GM18517 (cell line): ENCODE results near the gene IL16.
A peak's percentile ranks its signal among the peaks of the same experiment; 100 is the strongest.

Experiments
- ATAC-seq: cut with Tn5 transposase; IDR thresholded peaks from one replicate; pipeline ENCODE4 v1.9.1; 2021; ENCODE audit warnings: mild to moderate bottlenecking, moderate library complexity; ENCODE audit not compliant: unreplicated experiment

The IL16 gene

DNA sequence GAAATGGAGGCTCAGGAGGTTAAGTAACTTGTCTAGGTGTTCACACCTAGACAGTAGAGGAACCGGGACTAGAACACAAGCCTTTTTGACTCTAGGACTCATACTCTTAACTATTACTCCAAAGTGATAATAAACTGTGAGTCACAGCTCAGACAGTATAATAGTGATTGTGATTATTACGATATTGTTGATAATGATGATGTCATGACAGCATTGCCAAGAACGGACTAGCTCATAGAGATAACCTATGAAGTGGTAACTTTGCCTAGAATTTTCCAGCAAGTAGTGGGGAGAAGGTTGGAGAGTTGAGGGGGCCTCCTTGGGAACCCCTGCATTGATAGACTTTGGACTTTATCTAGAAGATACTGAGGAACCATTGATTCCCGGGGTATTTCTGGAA is 93.2 kb downstream of the IL16 start:
- ATAC-seq: no peak

DNA sequence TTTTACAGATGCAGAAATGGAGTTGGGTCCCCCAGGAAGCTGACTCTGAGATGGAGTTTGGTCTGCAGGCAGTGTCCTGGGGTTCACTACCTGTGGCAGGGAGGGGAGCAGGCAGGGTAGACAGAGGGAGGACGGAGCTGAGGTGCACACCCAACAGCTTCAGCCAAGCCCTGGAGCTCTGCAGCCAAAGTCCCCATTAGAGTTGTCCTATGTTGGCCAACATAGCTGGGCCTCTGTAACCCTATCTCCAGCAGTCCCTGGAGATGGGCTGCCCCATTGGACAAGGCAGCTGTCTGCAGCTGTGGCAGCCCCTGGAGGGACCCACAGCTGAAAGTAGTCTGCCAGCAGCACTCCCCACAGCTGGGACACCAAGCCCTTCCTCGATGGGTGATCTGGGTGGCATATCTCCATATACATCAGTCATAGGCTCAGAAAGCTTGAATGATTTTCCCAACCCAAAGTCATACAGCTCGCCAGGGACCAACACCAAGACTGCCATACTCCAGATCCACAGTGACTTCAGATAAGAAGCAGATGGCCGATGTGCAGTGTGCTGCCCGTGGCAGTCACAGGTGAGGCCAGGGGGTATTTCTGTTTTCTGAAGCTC is 95.3 kb downstream of the IL16 start:
- ATAC-seq: no peak

DNA sequence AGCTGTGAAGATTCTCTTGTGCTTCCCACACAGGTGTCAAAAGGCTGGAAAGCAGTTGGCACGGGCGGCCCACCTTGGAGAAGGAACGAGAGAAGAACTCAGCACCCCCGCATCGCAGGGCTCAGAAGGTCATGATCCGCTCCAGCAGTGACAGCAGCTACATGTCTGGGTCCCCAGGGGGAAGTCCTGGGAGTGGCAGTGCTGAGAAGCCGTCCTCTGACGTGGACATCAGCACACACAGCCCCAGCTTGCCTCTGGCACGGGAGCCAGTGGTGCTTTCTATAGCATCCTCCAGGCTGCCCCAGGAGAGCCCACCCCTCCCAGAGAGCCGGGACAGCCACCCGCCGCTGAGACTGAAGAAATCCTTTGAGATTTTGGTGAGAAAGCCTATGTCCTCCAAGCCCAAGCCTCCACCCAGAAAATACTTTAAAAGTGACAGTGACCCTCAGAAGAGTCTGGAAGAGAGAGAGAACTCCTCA is 95.9 kb downstream of the IL16 start:
- peak; percentile 26 for ATAC-seq

DNA sequence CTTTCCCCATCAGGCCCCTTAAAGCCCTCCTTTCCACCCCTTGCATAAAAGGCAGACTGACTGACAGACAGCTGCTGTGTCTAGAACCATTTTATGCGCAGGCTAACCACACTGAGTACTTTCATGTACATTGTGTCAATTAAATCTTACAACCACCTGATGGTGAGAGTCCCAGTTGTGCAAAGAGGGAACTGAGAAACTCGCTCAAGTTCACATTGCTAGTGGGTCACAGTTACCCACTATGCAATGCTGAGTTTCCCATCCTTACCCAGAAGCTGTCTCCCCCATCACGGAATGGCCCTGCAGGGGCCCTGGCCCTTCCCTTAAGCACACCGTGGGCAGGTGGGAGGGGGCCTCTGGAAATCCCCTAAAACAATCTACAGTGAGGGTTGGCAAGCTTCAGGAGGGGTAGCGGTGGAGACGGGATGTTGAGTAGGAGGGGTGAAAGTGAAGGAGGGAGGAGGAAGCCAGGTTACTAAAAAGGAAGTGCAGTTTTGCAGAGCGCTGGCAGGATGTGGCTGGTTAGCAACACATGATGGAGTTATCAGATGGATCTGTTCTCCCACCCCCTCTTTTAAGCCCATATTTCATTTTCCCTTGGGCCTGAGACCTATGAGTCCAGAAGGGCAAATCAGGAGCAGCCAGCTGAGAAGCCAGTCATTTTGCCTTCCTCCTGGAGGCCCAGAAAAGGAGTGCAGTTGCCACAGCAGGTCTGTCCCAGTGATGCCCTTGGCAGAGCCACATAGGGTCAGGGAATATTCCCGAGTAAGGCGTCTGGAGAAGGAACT is 97.2 kb downstream of the IL16 start:
- peak; percentile 73 for ATAC-seq

DNA sequence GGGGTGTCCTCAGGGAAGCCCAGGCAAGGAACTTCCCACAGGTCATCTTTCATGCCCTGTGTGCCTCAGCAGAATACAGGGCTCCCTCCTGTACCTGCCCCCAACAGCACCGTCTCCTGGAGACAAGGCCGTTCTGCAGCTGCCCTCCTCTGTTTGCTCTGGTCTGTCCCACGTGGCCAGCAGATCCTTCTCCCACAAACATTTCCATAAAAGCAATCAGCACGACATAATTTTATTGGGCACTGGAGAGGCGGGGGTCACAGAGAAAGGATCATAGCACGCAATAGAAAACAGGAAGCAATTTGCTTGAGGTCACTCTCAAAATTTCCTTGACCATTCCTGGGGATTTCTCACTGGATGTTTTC is 97.8 kb downstream of the IL16 start:
- no peak for ATAC-seq

DNA sequence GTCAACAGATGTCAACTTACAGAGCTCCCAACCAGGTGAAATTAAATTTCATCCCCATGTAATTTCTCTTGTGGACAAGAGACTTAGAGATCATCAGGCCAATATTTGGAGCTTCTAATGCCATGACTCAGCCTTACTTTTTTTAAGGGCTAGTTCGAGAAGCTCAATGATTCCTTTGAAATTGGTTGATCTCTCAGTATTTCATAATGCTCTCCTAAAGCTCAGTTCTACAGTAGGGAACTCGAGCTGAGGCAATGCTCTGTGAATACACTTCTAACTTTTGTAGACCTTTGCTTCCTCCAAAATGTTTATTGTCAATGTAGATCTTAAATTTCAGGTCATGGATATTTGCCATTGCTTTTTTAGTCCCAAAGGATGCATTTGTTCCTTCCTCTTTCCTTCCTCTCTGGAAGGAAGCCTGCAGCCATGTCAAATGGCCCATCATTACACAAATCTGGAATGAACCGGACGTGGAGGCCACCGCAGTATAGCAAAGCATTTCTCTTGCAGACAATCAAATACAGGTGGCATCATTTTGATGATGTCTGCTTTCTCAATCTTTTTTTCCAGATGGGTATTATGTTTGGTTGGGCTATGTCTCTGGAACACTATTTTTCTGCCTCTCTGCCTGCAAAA is 98.9 kb downstream of the IL16 start:
- ATAC-seq: no peak

DNA sequence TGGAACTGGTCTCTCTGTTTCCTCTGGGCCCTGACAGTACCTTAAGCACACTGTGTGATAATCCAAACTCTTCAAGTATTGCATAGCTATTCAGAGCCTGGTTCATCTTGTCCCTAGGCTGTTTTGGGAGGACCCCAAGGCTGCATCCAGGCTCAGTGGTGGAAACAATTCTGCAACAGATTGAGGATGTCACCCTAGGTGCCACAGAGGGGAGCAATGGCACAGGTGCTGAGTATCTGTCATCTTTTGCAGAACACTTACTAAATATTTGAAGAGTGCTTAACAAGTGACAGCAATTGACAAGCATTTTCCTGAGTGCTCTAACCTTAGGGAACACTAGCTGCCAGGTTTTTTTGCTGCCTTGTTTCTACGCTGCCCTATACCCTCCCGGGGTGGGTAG is 99.5 kb downstream of the IL16 start:
- ATAC-seq: no peak

DNA sequence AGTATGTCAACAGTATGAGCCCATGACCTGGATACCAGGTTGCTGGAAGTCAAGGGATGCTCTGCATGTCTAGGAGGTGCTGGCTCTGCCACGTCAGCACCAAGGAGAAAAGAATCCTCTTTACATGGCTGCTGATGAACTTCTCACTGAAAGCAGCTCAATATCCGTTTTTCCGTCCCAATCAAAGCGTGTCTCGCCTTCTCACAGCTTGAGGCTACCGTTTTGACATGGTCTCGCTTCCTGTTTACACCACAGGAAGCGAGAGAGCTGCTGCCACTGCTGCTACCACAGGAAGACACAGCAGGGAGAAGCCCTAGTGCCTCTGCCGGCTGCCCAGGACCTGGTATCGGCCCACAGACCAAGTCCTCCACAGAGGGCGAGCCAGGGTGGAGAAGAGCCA is 100.0 kb downstream of the IL16 start:
- peak; percentile 40 for ATAC-seq

DNA sequence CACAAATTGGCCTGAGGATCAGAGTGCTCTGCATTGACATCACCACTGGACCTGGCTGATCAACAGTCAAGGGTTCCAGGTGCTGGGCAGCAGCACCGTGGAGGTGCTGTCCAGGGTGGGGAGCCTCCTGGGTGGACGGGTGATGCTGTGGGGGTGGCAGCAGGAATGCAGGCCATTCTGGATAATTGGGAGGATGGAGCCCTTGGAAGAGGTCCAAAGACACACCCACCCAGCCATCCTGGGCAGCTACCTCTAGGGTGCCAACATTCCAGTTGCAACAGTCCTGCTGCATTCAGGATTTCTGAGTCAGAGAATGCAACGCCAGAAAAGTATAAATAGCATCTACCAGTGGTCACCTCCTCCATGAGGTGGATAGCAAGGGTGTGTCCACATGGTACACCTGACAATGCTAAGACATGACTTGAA is 100.5 kb downstream of the IL16 start:
- no peak for ATAC-seq

DNA sequence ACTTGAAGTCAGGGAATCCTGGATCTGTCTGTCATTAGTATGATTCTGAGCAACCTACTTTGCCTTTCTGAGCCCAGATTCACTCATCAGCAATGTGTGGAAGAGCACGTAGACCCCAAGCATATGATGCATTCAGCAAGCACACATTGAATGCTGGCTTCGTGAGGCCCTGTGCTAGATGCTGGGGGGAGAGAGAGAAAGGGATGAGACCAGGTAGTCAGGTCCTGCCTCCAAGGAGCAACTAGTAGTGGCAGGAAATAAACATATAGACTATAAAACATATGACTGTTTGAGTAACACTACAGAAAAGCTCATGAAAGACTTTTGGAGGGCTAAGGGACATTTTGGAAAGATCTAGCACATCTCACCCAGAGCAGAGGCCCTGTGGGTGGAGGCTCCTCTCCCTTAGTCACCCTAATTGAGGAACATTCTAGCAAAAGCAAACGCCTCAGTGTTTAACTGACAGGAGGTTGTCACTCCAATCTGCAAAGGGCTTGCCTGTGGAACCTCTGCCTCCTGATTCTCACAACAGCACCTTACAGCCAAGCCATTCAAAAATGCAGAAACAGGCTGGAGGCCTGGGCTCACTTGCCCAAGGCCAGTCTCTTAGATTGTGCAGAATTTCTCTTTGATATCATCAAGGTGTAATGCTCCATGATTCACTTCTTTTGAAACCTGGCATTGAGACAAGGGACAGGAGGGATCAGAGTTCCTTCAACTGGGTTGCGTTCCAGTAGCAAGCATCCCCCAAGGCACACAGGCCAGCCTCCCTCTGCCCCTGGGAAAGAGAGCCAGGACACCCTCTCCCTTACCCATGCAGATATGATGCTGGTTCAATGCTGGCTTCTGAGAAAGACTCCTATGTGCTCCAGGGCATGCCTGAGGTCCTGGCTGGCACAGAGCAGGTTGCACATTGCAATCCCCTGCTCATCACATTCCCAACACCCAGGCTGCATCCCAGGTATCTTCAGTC is 101.2 kb downstream of the IL16 start:
- no peak for ATAC-seq

DNA sequence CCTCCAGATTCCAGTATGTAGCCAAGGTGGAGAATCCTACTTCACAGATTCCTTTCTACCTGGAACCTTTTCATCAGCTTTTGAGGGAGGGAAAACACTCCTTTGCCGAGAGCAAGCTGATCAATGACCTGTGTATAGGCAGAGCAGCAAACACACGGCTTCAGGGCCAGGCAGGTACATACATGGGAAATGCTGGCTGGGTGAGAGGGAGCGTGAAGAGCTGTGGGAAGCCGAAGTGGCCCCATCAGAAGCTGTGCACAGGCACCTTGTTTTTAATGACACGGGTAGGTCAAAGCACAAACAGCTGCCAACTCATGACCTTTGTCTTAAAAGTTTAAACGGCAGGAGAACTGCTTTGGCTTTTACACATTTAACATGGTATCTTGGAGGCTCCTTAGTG is 101.9 kb downstream of the IL16 start:
- ATAC-seq: no peak

DNA sequence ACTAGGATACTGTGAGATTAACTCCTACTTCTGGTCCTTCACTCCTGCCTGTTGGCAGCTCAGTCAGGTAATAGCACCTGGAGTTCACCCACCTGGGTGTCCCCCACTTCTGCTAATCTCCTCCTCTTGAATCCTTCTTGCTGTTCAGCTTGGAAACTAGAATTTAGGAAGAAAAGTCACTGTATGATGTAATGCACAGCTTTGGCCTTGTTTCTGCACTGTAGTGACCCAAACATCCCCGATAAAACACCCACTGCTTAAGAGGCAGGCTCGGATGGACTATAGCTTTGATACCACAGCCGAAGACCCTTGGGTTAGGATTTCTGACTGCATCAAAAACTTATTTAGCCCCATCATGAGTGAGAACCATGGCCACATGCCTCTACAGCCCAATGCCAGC is 102.5 kb downstream of the IL16 start:
- ATAC-seq: no peak

DNA sequence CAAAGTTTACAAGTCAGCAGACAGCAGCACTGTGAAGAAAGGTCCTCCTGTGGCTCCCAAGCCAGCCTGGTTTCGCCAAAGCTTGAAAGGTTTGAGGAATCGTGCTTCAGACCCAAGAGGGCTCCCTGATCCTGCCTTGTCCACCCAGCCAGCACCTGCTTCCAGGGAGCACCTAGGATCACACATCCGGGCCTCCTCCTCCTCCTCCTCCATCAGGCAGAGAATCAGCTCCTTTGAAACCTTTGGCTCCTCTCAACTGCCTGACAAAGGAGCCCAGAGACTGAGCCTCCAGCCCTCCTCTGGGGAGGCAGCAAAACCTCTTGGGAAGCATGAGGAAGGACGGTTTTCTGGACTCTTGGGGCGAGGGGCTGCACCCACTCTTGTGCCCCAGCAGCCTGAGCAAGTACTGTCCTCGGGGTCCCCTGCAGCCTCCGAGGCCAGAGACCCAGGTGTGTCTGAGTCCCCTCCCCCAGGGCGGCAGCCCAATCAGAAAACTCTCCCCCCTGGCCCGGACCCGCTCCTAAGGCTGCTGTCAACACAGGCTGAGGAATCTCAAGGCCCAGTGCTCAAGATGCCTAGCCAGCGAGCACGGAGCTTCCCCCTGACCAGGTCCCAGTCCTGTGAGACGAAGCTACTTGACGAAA is 103.1 kb downstream of the IL16 start:
- no peak for ATAC-seq

DNA sequence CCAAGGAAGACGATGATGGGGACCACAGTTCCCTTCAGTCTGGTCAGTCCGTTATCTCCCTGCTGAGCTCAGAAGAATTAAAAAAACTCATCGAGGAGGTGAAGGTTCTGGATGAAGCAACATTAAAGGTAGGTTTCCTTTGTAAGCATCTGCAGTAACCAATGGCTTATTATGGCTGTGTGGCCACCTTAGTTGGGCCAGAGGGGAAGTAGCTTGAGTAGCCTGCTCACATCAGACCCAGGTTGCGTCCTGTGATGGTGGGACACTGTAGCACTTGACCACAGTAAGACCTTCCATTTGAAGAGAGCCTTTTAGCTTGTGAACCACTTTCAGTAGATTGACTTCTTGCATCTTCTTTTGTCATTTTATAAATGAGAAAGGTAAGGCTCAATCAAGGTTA is 104.7 kb downstream of the IL16 start:
- ATAC-seq: peak; percentile 17

DNA sequence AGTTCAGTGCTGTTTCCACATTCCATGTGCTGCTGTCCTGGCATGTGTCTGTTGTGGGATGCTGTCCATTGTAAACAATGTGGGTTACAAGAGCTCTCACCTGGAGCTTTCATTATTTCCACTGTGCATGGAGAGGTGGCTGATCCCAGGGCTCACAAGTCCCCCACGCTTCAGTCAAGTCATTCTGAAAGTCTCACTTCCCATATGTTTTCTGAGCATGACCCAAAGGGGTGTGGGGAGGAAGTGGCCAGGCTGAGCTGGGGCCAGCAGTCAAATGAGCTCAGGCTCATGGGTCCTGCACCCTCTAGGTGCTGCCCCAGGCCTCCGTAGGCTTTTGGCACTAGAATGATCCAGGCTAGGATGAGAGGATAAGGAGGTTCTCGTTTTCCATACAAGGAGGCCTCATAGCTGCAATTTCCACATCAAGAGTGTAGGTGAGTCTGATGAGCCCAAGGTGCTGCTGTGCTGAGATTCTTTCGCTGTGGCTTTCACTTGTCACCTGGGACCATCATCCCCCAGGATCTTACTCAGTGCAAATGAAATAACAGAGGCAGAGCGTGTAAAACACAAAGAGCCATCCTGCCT is 105.2 kb downstream of the IL16 start:
- ATAC-seq: peak; percentile 79

DNA sequence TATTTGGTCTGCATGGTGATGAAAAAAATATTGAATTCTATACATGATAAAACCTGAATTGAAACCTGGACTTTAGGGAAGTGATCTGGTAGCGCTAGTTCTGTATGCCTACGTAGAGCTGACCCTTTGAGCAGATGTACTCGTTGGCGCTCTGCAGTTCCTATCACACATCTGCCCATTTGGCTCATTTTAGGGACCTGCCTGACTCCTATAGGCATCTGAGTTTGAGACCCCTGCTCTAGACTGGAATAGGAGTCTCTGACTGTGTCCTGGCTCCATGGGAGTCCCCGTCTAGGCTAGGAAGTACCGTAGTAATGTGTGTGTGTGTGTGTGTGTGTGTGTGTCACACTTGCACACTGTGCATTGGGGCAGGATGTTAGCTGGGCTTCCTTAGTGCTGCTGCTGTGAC is 106.0 kb downstream of the IL16 start:
- no peak for ATAC-seq

DNA sequence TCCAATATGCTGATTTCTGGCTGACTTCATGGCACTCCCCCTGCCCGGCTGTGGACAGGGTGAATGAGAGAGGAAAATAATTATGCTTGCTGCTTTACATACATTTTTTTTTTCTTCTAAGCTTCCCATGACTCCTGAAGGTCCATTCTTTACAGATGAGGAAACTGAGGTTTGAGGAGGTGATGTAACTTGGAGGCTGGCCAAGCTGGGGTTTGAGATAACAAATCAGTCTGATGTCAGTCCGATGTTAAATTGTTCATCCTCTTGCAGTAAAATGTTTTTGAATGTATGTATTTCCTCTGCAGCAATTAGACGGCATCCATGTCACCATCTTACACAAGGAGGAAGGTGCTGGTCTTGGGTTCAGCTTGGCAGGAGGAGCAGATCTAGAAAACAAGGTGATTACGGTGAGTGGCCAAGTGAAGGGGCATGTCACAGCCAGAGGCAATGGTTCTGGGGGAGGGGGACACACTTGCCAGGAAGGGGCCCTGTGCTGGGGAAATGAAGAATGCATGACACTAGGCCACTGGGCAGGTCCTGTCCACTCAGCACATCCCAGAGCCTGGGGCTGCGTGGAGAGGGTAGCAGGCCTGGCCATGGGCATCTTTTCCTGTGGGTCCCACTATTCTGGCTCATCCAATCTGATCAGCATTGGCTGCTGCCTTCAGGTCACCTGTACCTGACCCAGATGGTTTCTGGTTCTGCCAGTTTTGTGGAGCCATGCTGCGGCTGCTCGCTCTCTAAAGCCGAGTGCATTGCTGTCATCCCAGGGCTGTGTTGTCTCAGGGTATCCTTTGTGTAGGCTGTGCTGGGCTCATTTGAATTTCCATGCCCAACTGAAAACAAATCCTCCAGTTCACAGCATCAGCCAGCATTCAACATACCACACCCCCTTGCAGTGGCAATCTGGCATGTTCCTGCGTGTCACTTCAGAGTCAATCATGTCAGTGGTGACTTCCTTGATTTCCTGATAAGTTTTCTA is 106.9 kb downstream of the IL16 start:
- no peak for ATAC-seq

DNA sequence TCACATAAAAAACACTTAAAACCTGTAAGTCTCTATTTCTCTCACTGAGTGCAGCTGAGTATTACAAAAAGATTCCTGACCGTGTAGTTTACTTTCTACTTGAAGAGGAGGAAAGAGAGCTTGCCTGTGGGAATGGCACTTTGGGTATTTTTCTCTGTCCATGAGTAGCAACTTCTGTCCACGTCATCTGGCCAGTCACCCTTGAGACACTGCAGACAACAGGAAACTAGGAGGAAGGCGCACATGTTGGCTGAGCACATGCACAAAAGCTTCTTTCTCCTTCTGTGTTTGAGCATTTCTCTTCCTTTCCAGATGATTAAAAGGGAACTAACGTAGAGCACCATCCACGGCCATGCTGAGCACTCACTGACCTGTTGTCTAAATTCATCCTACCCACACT is 107.5 kb downstream of the IL16 start:
- no peak for ATAC-seq

DNA sequence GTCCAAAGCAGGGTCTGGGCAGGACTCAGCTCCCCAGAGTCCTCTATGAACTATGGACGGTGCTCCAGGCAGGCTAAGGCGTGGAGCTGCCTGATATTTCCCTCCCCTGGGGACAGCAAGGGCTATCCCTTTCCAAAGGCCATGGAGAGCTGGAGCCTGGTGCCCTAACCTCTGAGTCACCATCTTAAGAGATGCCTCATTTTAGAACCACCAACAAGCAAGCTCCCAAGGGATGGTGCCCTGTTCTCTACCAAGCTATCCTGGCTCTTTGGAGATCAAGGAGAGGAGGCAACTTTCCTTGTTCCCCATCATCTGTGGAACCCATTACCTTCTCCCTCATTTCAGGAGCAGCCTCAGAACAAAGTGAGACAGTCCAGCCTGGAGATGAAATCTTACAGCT is 111.6 kb downstream of the IL16 start:
- ATAC-seq: no peak
